Neural cell (in vitro differentiated cells): Measurements from ENCODE around the gene ZNF512B.

Experiments used
- CTCF ChIP-seq: fragments of 450-650 bp; IDR thresholded peaks from 2 replicates; pipeline ENCODE4 v1.5.1; 2014; ENCODE audit warnings: antibody characterized with exemption, mild to moderate bottlenecking, moderate library complexity; ENCODE audit not compliant: poor library complexity, severe bottlenecking
- EP300 ChIP-seq: fragments of 450-650 bp; conservative IDR thresholded peaks from 2 replicates; pipeline ENCODE4 v1.6.1; 2014; ENCODE audit warnings: antibody characterized with exemption, mild to moderate bottlenecking, moderate library complexity; ENCODE audit not compliant: poor library complexity, severe bottlenecking
- EZH2 ChIP-seq: fragments of 200-600, 300-800 bp; shearing (Covaris generic), sonication (generic); IDR thresholded peaks from 2 replicates; pipeline ENCODE4 v1.6.1; 2014; ENCODE audit warnings: antibody characterized with exemption, low read length, borderline replicate concordance, mild to moderate bottlenecking; ENCODE audit not compliant: insufficient read depth, poor library complexity, severe bottlenecking
- MXI1 ChIP-seq: fragments of 450-650 bp; conservative IDR thresholded peaks from 2 replicates; pipeline ENCODE4 v1.6.1; 2014; ENCODE audit warnings: antibody characterized with exemption, mild to moderate bottlenecking; ENCODE audit not compliant: poor library complexity, severe bottlenecking
- POLR2AphosphoS5 ChIP-seq: IDR thresholded peaks from 2 replicates; pipeline ENCODE4 v1.6.1; 2012
- RAD21 ChIP-seq: fragments of 450-650 bp; conservative IDR thresholded peaks from 2 replicates; pipeline ENCODE4 v1.6.1; 2014; ENCODE audit warnings: antibody characterized with exemption, mild to moderate bottlenecking, moderate library complexity
- REST ChIP-seq: IDR thresholded peaks from 2 replicates; pipeline ENCODE4 v1.6.1; 2012; ENCODE audit warnings: borderline replicate concordance

GRCh38 chr20:63933646-63934045 lies 36.1 kb downstream of the ZNF512B start:
- TF ChIP-seq EP300 (no peak), CTCF (no peak), REST (no peak), EZH2 (no peak), MXI1 (no peak), POLR2AphosphoS5 (no peak), RAD21 (no peak)
